Stimulated activated CD4-positive, alpha-beta T cell treated with anti-CD3 and anti-CD28 coated beads, Interleukin-12 subunit alpha, Interleukin-12 subunit beta, amount 100 ng/mL, for 24 hours (primary cell): Measurements from ENCODE around the gene FBXW2.

ENCODE experiments used
- DNase-seq, 2 experiments: peaks; one replicate each; pipeline ENCODE4 v3.0.0-alpha.2; 2020; ENCODE audit warnings: low read depth in 2 of 2

The FBXW2 gene

GRCh38 chr9:120742951-120743416, 50.2 kb downstream of the FBXW2 start:
- DNase-seq = no peak

GRCh38 chr9:120741701-120742100, 51.5 kb downstream of the FBXW2 start:
- no peak for DNase-seq

GRCh38 chr9:120741191-120741590, 52.0 kb downstream of the FBXW2 start:
- no peak for DNase-seq

- DNase-seq = no peak
Observed at GRCh38 chr9:120740132-120740531, 53.1 kb downstream of the FBXW2 start.

- DNase-seq = no peak
Observed at GRCh38 chr9:120737416-120738165, 55.6 kb downstream of the FBXW2 start.

GRCh38 chr9:120736881-120737280, 56.3 kb downstream of the FBXW2 start:
- no peak for DNase-seq

- DNase-seq = no peak
Observed at GRCh38 chr9:120735415-120736126, 57.6 kb downstream of the FBXW2 start.

- DNase-seq = no peak
Observed at GRCh38 chr9:120734607-120735410, 58.4 kb downstream of the FBXW2 start.

- DNase-seq = no peak
Observed at GRCh38 chr9:120733190-120733589, 60.0 kb downstream of the FBXW2 start.

- no peak for DNase-seq
Observed at GRCh38 chr9:120730654-120731514, 62.3 kb downstream of the FBXW2 start.

GRCh38 chr9:120729791-120730241, 63.4 kb downstream of the FBXW2 start:
- no peak for DNase-seq

GRCh38 chr9:120726484-120726883, 66.7 kb downstream of the FBXW2 start:
- DNase-seq = no peak

- DNase-seq = no peak
Observed at GRCh38 chr9:120725907-120726306, 67.3 kb downstream of the FBXW2 start.

- DNase-seq = no peak
Observed at GRCh38 chr9:120724757-120725400, 68.3 kb downstream of the FBXW2 start.

GRCh38 chr9:120723565-120723964, 69.7 kb downstream of the FBXW2 start:
- DNase-seq = no peak

GRCh38 chr9:120720404-120720803, 72.8 kb downstream of the FBXW2 start:
- no peak for DNase-seq

- DNase-seq = no peak
Observed at GRCh38 chr9:120718316-120718715, 74.9 kb downstream of the FBXW2 start.

GRCh38 chr9:120717176-120717575, 76.0 kb downstream of the FBXW2 start:
- DNase-seq = no peak

GRCh38 chr9:120716483-120716882, 76.7 kb downstream of the FBXW2 start:
- no peak for DNase-seq

- DNase-seq = no peak
Observed at GRCh38 chr9:120715389-120715924, 77.8 kb downstream of the FBXW2 start.
